HepG2 (cell line): ENCODE data around the gene CLBA1. TPM values are rescaled to one million over a fixed set of nuclear protein-coding genes. Genes with fewer than 3 reads are reported as not detected.

ENCODE experiments used
- CREM ChIP-seq, 2 experiments: sonication (generic) in 1 of 2; formaldehyde crosslinking in 1 of 2; IDR thresholded peaks; 2 replicates each; pipeline versions ENCODE4 v1.4.0 to v1.6.1; 2016 to 2020; ENCODE audit warnings: antibody characterized with exemption in 1 of 2, mild to moderate bottlenecking in 1 of 2, missing genetic modification reagents in 1 of 2
- HCFC1 ChIP-seq: fragments of 150-350 bp; IDR thresholded peaks from 2 replicates; pipeline ENCODE4 v1.6.1; 2014; ENCODE audit warnings: low read depth, low read length
- HNRNPLL ChIP-seq: fragments of 200-400 bp; formaldehyde crosslinking; IDR thresholded peaks from 2 replicates; pipeline ENCODE4 v1.6.1; 2017; ENCODE audit warnings: mild to moderate bottlenecking, low read depth, low read length; ENCODE audit not compliant: poor library complexity, severe bottlenecking
- HOMEZ ChIP-seq: IDR thresholded peaks from 2 replicates; pipeline ENCODE4 v1.6.1; 2016; ENCODE audit warnings: low read depth
- KLF12 ChIP-seq: sonication (generic); formaldehyde crosslinking; IDR thresholded peaks from 2 replicates; pipeline ENCODE4 v1.4.0; 2020; ENCODE audit warnings: missing genetic modification reagents, borderline replicate concordance
- MATR3 ChIP-seq: sonication (generic); formaldehyde crosslinking; IDR thresholded peaks from 2 replicates; pipeline ENCODE4 v1.4.0; 2020; ENCODE audit warnings: missing genetic modification reagents
- MXD3 ChIP-seq: IDR thresholded peaks from 2 replicates; pipeline ENCODE4 v1.6.1; 2016; ENCODE audit warnings: mild to moderate bottlenecking, missing biosample characterization, missing genetic modification reagents
- NBN ChIP-seq: fragments of 450-650 bp; conservative IDR thresholded peaks from 2 replicates; pipeline ENCODE4 v1.6.1; 2017
- NFIC ChIP-seq: IDR thresholded peaks from 2 replicates; pipeline ENCODE4 v1.6.1; 2012; ENCODE audit warnings: mild to moderate bottlenecking, low read length, inconsistent platforms
- POLR2AphosphoS5 ChIP-seq: IDR thresholded peaks from 2 replicates; pipeline ENCODE4 v1.6.1; 2012; ENCODE audit warnings: low read depth, low read length
- ZNF20 ChIP-seq: sonication (generic); formaldehyde crosslinking; IDR thresholded peaks from 2 replicates; pipeline ENCODE4 v1.4.0; 2020; ENCODE audit warnings: mild to moderate bottlenecking, moderate library complexity, missing genetic modification reagents
- ZNF225 ChIP-seq: sonication (generic); formaldehyde crosslinking; IDR thresholded peaks from 2 replicates; pipeline ENCODE4 v1.4.0; 2020; ENCODE audit warnings: mild to moderate bottlenecking, missing genetic modification reagents
- ZNF235 ChIP-seq: sonication (generic); formaldehyde crosslinking; IDR thresholded peaks from 2 replicates; pipeline ENCODE4 v1.8.1; 2023; ENCODE audit warnings: mild to moderate bottlenecking, missing genetic modification reagents, borderline replicate concordance
- ZNF275 ChIP-seq: sonication (generic); formaldehyde crosslinking; IDR thresholded peaks from 2 replicates; pipeline ENCODE4 v1.8.0; 2022; ENCODE audit warnings: missing genetic modification reagents, mild to moderate bottlenecking, inconsistent platforms, borderline replicate concordance
- ZNF33A ChIP-seq: sonication (generic); formaldehyde crosslinking; IDR thresholded peaks from 2 replicates; pipeline ENCODE4 v1.5.1; 2020; ENCODE audit warnings: missing genetic modification reagents, mild to moderate bottlenecking, moderate library complexity, borderline replicate concordance
- ZNF724P ChIP-seq: sonication (generic); formaldehyde crosslinking; IDR thresholded peaks from 2 replicates; pipeline ENCODE4 v1.8.0; 2022; ENCODE audit warnings: missing genetic modification reagents, borderline replicate concordance
- ZNF776 ChIP-seq: sonication (generic); formaldehyde crosslinking; IDR thresholded peaks from 2 replicates; pipeline ENCODE4 v1.4.0; 2020; ENCODE audit warnings: mild to moderate bottlenecking, missing genetic modification reagents
- ZNF781 ChIP-seq: sonication (generic); formaldehyde crosslinking; IDR thresholded peaks from 2 replicates; pipeline ENCODE4 v1.5.1; 2020; ENCODE audit warnings: borderline replicate concordance, mild to moderate bottlenecking, missing genetic modification reagents; ENCODE audit errors: not compliant biosample characterization
- ZNF788 ChIP-seq: sonication (generic); formaldehyde crosslinking; IDR thresholded peaks from 2 replicates; pipeline ENCODE4 v1.5.0; 2020; ENCODE audit warnings: mild to moderate bottlenecking, missing genetic modification reagents, borderline replicate concordance
- polyA plus RNA-seq, 8 experiments: library from polyadenylated mRNA; depleted of rRNA in 3 of 8; stranded (reverse) in 7 of 8; unstranded in 1 of 8; fragments of >200 nt; fragmentation: Illumina TruSeq in 4 of 8; extraction: Trizol in 4 of 8; gene quantifications; 2 replicates each; pipeline versions ENCODE4 v1.2.1 to v1.2.3, GENCODE V29; 2011 to 2016; ENCODE audit warnings: low read depth in 4 of 8, missing spikeins in 1 of 8, mixed read lengths in 1 of 8; ENCODE audit not compliant: insufficient read depth in 1 of 8
- total RNA-seq, 5 experiments: library from RNA; depleted of rRNA; stranded (reverse); fragments of >200 nt; fragmentation: Illumina TruSeq; extraction: Trizol; gene quantifications; 2 replicates each; pipeline ENCODE4 v1.2.3, GENCODE V29; 2016; ENCODE audit warnings: low read depth in 1 of 5
- TF ChIP-seq, protein P1 (sequence below): sonication (generic); formaldehyde crosslinking; IDR thresholded peaks from 2 replicates; pipeline ENCODE4 v1.9.0; 2021; ENCODE audit warnings: missing genetic modification reagents, borderline replicate concordance
- TF ChIP-seq, protein P2 (sequence below): IDR thresholded peaks from 2 replicates; pipeline ENCODE4 v1.6.1; 2016; ENCODE audit warnings: missing biosample characterization, missing genetic modification reagents, low read depth

Gene CLBA1
- total and polyA plus RNA-seq, 2 of the 13 experiments (the other 11 are each of a cell fraction or from before 2014, with no cell fraction given), result 1.2 to 1.4 TPM

- TF ChIP-seq, protein P1, sequence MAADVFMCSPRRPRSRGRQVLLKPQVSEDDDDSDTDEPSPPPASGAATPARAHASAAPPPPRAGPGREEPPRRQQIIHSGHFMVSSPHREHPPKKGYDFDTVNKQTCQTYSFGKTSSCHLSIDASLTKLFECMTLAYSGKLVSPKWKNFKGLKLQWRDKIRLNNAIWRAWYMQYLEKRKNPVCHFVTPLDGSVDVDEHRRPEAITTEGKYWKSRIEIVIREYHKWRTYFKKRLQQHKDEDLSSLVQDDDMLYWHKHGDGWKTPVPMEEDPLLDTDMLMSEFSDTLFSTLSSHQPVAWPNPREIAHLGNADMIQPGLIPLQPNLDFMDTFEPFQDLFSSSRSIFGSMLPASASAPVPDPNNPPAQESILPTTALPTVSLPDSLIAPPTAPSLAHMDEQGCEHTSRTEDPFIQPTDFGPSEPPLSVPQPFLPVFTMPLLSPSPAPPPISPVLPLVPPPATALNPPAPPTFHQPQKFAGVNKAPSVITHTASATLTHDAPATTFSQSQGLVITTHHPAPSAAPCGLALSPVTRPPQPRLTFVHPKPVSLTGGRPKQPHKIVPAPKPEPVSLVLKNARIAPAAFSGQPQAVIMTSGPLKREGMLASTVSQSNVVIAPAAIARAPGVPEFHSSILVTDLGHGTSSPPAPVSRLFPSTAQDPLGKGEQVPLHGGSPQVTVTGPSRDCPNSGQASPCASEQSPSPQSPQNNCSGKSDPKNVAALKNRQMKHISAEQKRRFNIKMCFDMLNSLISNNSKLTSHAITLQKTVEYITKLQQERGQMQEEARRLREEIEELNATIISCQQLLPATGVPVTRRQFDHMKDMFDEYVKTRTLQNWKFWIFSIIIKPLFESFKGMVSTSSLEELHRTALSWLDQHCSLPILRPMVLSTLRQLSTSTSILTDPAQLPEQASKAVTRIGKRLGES (CRISPR knock-in tag), result no peak
- TF ChIP-seq MATR3 (CRISPR knock-in tag) (no peak), ZNF33A (CRISPR knock-in tag) (no peak), ZNF275 (peak; percentile 68; the same call in 1 of the 2 replicates), HNRNPLL (peak; percentile 71), ZNF235 (no peak; the same call in 1 of the 2 replicates), CREM (IDR thresholded peaks at IDR 0.05) (no peak), CREM (CRISPR knock-in tag; IDR thresholded peaks at IDR 0.05) (no peak), ZNF776 (CRISPR knock-in tag) (no peak), HOMEZ (CRISPR knock-in tag) (no peak), ZNF20 (no peak), POLR2AphosphoS5 (peak; percentile 72), NBN (no peak), NFIC (no peak; the same call in 1 of the 2 replicates), ZNF788 (CRISPR knock-in tag) (0 out of 2 replicates have a peak, but pooled peaks have one; percentile 29), ZNF781 (CRISPR knock-in tag) (no peak), ZNF225 (CRISPR knock-in tag) (no peak), HCFC1 (no peak; the same call in 1 of the 2 replicates), KLF12 (CRISPR knock-in tag) (0 out of 2 replicates have a peak, but pooled peaks have one; percentile 50), MXD3 (CRISPR knock-in tag) (0 out of 2 replicates have a peak, but pooled peaks have one; percentile 34), ZNF724P (CRISPR knock-in tag) (peak; percentile 63; the same call in 1 of the 2 replicates)
- TF ChIP-seq, protein P2, sequence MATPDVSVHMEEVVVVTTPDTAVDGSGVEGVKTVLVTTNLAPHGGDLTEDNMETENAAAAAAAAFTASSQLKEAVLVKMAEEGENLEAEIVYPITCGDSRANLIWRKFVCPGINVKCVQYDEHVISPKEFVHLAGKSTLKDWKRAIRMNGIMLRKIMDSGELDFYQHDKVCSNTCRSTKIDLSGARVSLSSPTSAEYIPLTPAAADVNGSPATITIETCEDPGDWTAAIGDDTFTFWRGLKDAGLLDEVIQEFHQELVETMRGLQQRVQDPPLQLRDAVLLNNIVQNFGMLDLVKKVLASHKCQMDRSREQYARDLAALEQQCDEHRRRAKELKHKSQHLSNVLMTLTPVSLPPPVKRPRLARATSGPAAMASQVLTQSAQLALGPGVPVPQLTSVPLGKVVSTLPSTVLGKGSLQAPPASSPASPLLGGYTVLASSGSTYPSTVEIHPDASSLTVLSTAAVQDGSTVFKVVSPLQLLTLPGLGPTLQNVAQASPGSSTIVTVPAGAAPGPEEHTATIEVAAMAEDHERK (CRISPR knock-in tag), result peak; percentile 60
These were observed 35.4 kb downstream of the CLBA1 start, which contains the start of gene CDCA4 (continued) for GRCh38 chr14:105020815-105021655.
